Karpas-422 (cell line): ENCODE results near the gene SMIM1. TPM values are rescaled to one million over a fixed set of nuclear protein-coding genes. Genes with fewer than 3 reads are reported as not detected.
A peak's percentile ranks its signal among the peaks of the same experiment; 100 is the strongest.
"Not testable (repeated sequence)": the region's sequence is repeated elsewhere in the genome, so short reads cannot be mapped to it uniquely, and the experiment has no call there.

Experiments
- DNase-seq: peaks from one replicate; pipeline ENCODE4 v3.0.0-alpha.2; 2015
- H2AFZ ChIP-seq: fragments of 200-600 bp; sonication (generic); 2 replicates; pipeline ENCODE4 v1.6.1; 2014; ENCODE audit warnings: antibody characterized with exemption, low read length, mixed read lengths
- H3K27ac ChIP-seq: fragments of 200-600 bp; sonication (generic); 2 replicates; pipeline ENCODE4 v1.5.1; 2014; ENCODE audit warnings: mild to moderate bottlenecking, low read length, moderate library complexity
- H3K27me3 ChIP-seq: fragments of 200-600 bp; sonication (generic); 2 replicates; pipeline ENCODE4 v1.6.1; 2014; ENCODE audit warnings: low read length, mixed read lengths
- H3K36me3 ChIP-seq: fragments of 200-600 bp; sonication (generic); 2 replicates; pipeline ENCODE4 v1.6.1; 2014; ENCODE audit warnings: low read length, mixed read lengths; ENCODE audit not compliant: insufficient read depth
- H3K4me1 ChIP-seq: fragments of 200-600 bp; sonication (generic); 2 replicates; pipeline ENCODE4 v1.6.1; 2014; ENCODE audit warnings: mild to moderate bottlenecking, low read length, mixed read lengths
- H3K4me2 ChIP-seq: fragments of 200-600 bp; sonication (generic); 2 replicates; pipeline ENCODE4 v1.6.1; 2014; ENCODE audit warnings: low read length, low read depth, mild to moderate bottlenecking; ENCODE audit not compliant: poor library complexity, severe bottlenecking
- H3K4me3 ChIP-seq: fragments of 200-600 bp; sonication (generic); 2 replicates; pipeline ENCODE4 v1.5.1; 2014; ENCODE audit warnings: mild to moderate bottlenecking, antibody characterized with exemption, low read length, mixed read lengths
- H3K79me2 ChIP-seq: fragments of 200-600 bp; sonication (generic); 2 replicates; pipeline ENCODE4 v1.6.1; 2014; ENCODE audit warnings: mild to moderate bottlenecking, low read length, mixed read lengths
- H3K9ac ChIP-seq: fragments of 200-600 bp; sonication (generic); 2 replicates; pipeline ENCODE4 v1.6.0; 2014; ENCODE audit warnings: low read length
- H3K9me2 ChIP-seq: fragments of 200-600 bp; sonication (generic), shearing (Covaris generic); replicated peaks from 2 replicates; pipeline ENCODE4 v1.6.0; 2014; ENCODE audit warnings: mild to moderate bottlenecking, low read length, moderate library complexity; ENCODE audit not compliant: insufficient read depth
- H3K9me3 ChIP-seq: fragments of 300-700, 200-600 bp; sonication (generic); 2 replicates; pipeline ENCODE4 v1.6.1; 2014; ENCODE audit warnings: low read length, mixed read lengths
- H4K20me1 ChIP-seq: fragments of 200-600 bp; sonication (generic); 2 replicates; pipeline ENCODE4 v1.6.1; 2014; ENCODE audit warnings: mild to moderate bottlenecking, antibody characterized with exemption, low read length, low read depth; ENCODE audit not compliant: insufficient read depth
- total RNA-seq: library from RNA; depleted of rRNA; stranded (reverse); fragments of >200 nt; shearing (Covaris generic); gene quantifications from 2 replicates; pipeline ENCODE4 v1.2.3, GENCODE V29; 2014; ENCODE audit warnings: low replicate concordance

Gene SMIM1
- total RNA-seq, 1 experiment from 2014 or later, result not detected

GRCh38 chr1:3789421-3790300, 17.1 kb downstream of the SMIM1 start:
- no peak overlapping the region for H3K4me3 ChIP-seq
- H3K9me3 ChIP-seq, result no peaks in the 10 kb centered on the region
- no peak overlapping the region for H2AFZ ChIP-seq
- peaks cover 7% of the 10 kb centered on the region; the same call in 1 of the 2 replicates for H4K20me1 ChIP-seq
- H3K36me3 ChIP-seq, result no peaks in the 10 kb centered on the region
- peaks cover 12% of the 10 kb centered on the region for H3K4me1 ChIP-seq
- H3K27ac ChIP-seq, result no peak overlapping the region
- peaks cover 55% of the 10 kb centered on the region for H3K79me2 ChIP-seq
- no peak overlapping the region for H3K9ac ChIP-seq
- H3K4me2 ChIP-seq, result no peak overlapping the region
- no peaks in the 10 kb centered on the region for H3K27me3 ChIP-seq
- no peak for DNase-seq
- no peaks in the 10 kb centered on the region for H3K9me2 ChIP-seq

- no peak overlapping the region for H2AFZ ChIP-seq
- H3K4me1 ChIP-seq, result peaks cover 20% of the 10 kb centered on the region
Measured at GRCh38 chr1:3790500-3790923, 18.0 kb downstream of the SMIM1 start.

GRCh38 chr1:3790952-3791351, 18.4 kb downstream of the SMIM1 start:
- DNase-seq, result no peak
- Histone ChIP-seq H3K36me3 (no peaks in the 10 kb centered on the region), H3K4me2 (no peak overlapping the region), H2AFZ (no peak overlapping the region), H3K27me3 (no peaks in the 10 kb centered on the region), H3K4me1 (peaks cover 21% of the 10 kb centered on the region), H3K27ac (no peak overlapping the region), H3K9me3 (no peaks in the 10 kb centered on the region), H3K4me3 (no peak overlapping the region), H4K20me1 (peaks cover 12% of the 10 kb centered on the region; the same call in 1 of the 2 replicates), H3K79me2 (peaks cover 68% of the 10 kb centered on the region), H3K9ac (no peak overlapping the region), H3K9me2 (no peaks in the 10 kb centered on the region)

More at GRCh38 chr1:3790500-3790923, 18.0 kb downstream of the SMIM1 start:
- Histone ChIP-seq H3K4me3 (no peak overlapping the region), H3K36me3 (no peaks in the 10 kb centered on the region), H3K27ac (no peak overlapping the region), H3K9me3 (no peaks in the 10 kb centered on the region), H4K20me1 (peaks cover 8% of the 10 kb centered on the region; the same call in 1 of the 2 replicates), H3K9me2 (no peaks in the 10 kb centered on the region), H3K9ac (no peak overlapping the region), H3K79me2 (peaks cover 63% of the 10 kb centered on the region), H3K4me2 (no peak overlapping the region), H3K27me3 (no peaks in the 10 kb centered on the region)
- no peak for DNase-seq

- Histone ChIP-seq H3K9me2 (no peaks in the 10 kb centered on the region), H3K9ac (peak overlapping the region; percentile 88), H3K27ac (no peak overlapping the region), H3K4me2 (peak overlapping the region; percentile 89), H3K27me3 (0 out of 2 replicates have a peak, but pooled peaks cover 3% of the 10 kb centered on the region), H4K20me1 (peaks cover 8% of the 10 kb centered on the region; the same call in 1 of the 2 replicates), H3K36me3 (no peaks in the 10 kb centered on the region), H3K79me2 (peaks cover 58% of the 10 kb centered on the region), H3K4me3 (peak overlapping the region; percentile 87), H3K9me3 (no peaks in the 10 kb centered on the region), H3K4me1 (peaks cover 30% of the 10 kb centered on the region), H2AFZ (no peak overlapping the region)
- peak; percentile 55 for DNase-seq
Measured at GRCh38 chr1:3795453-3796214, 23.1 kb downstream of the SMIM1 start.

- H4K20me1 ChIP-seq, result peaks cover 8% of the 10 kb centered on the region; the same call in 1 of the 2 replicates
- peak within 1 kb of the TSS; percentile 87 for H3K4me3 ChIP-seq
- H3K4me2 ChIP-seq, result peak within 1 kb of the TSS; percentile 89
- 0 out of 2 replicates have a peak, but pooled peaks cover 3% of the 10 kb centered on the region for H3K27me3 ChIP-seq
- DNase-seq, result peak; percentile 97
- peaks cover 51% of the 10 kb centered on the region for H3K79me2 ChIP-seq
- no peaks in the 10 kb centered on the region for H3K9me3 ChIP-seq
- H3K4me1 ChIP-seq, result peaks cover 30% of the 10 kb centered on the region
- H3K9me2 ChIP-seq, result no peaks in the 10 kb centered on the region
- H3K36me3 ChIP-seq, result no peaks in the 10 kb centered on the region
- H3K27ac ChIP-seq, result peak within 1 kb of the TSS; percentile 33; the same call in 1 of the 2 replicates
- peak within 1 kb of the TSS; percentile 88 for H3K9ac ChIP-seq
- H2AFZ ChIP-seq, result peak within 1 kb of the TSS; percentile 90
Measured at GRCh38 chr1:3796215-3797061, 23.9 kb downstream of the SMIM1 start, which contains the start of gene LRRC47. LRRC47 (minus strand) TSS chr1:3796498; CDS start chr1:3796476, 22 bp downstream.

GRCh38 chr1:3799976-3800685, 27.6 kb downstream of the SMIM1 start:
- H3K4me3 ChIP-seq, result no peak overlapping the region
- H3K36me3 ChIP-seq, result no peaks in the 10 kb centered on the region
- H3K27me3 ChIP-seq, result 0 out of 2 replicates have a peak, but pooled peaks cover 3% of the 10 kb centered on the region
- DNase-seq, result no peak
- peaks cover 4% of the 10 kb centered on the region; the same call in 1 of the 2 replicates for H4K20me1 ChIP-seq
- H3K4me2 ChIP-seq, result no peak overlapping the region
- no peaks in the 10 kb centered on the region for H3K9me2 ChIP-seq
- H3K27ac ChIP-seq, result no peak overlapping the region
- H3K79me2 ChIP-seq, result peaks cover 16% of the 10 kb centered on the region
- peaks cover 14% of the 10 kb centered on the region for H3K4me1 ChIP-seq
- no peak overlapping the region for H2AFZ ChIP-seq
- no peak overlapping the region for H3K9ac ChIP-seq
- H3K9me3 ChIP-seq, result no peaks in the 10 kb centered on the region

- not testable (repeated sequence) for H3K36me3 ChIP-seq, H3K4me2 ChIP-seq, H3K4me1 ChIP-seq, H4K20me1 ChIP-seq, DNase-seq, H3K27ac ChIP-seq, H3K9ac ChIP-seq, H3K9me3 ChIP-seq, H3K9me2 ChIP-seq, H2AFZ ChIP-seq, H3K4me3 ChIP-seq, H3K79me2 ChIP-seq, H3K27me3 ChIP-seq
Measured at GRCh38 chr1:3800795-3801194, 28.2 kb downstream of the SMIM1 start.
